ENCODE measurements around the gene RSPO4. TPM values are rescaled to one million over a fixed set of nuclear protein-coding genes. Genes with fewer than 3 reads are reported as not detected.

Gene RSPO4
- total RNA-seq, 2 donors from 2014 or later: 1.8 TPM; not detected in 1

DNA sequence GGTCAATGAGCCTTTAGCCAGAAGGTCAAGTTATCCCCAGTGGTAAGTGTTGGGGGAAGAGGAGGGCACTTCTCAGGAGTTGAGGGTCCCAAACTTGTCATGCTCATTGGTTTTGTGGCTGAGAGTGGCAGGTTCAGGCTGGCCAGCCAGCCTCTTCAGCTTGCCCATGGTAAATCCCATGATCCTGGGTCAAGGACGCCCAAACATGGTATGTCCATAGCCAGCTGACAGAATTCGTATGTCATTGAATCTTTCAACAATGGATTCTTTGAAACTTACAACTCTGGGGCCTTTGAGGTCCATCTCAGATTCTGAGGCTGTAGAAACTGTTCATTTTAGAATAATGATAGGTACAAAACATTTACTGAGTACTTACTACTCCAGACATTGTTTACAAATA lies 36.1 kb upstream of the RSPO4 start:
- DNase-seq (ENCODE audit: low spot score): no peak
- intact Hi-C loops (cut with DNase I): no loop called here
- H3K27ac ChIP-seq: no peak overlapping the region
- TF ChIP-seq POLR2AphosphoS5 (IDR thresholded peaks at IDR 0.05): no peak
- TF ChIP-seq, protein P1, sequence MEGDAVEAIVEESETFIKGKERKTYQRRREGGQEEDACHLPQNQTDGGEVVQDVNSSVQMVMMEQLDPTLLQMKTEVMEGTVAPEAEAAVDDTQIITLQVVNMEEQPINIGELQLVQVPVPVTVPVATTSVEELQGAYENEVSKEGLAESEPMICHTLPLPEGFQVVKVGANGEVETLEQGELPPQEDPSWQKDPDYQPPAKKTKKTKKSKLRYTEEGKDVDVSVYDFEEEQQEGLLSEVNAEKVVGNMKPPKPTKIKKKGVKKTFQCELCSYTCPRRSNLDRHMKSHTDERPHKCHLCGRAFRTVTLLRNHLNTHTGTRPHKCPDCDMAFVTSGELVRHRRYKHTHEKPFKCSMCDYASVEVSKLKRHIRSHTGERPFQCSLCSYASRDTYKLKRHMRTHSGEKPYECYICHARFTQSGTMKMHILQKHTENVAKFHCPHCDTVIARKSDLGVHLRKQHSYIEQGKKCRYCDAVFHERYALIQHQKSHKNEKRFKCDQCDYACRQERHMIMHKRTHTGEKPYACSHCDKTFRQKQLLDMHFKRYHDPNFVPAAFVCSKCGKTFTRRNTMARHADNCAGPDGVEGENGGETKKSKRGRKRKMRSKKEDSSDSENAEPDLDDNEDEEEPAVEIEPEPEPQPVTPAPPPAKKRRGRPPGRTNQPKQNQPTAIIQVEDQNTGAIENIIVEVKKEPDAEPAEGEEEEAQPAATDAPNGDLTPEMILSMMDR (IDR thresholded peaks at IDR 0.05): no peak
- TF ChIP-seq POLR2A (IDR thresholded peaks at IDR 0.05): no peak
- no peaks in the 10 kb centered on the region for H3K4me1 ChIP-seq (replicated peaks)
- no peak overlapping the region for H3K4me3 ChIP-seq
- H3K9me3 ChIP-seq: no peaks in the 10 kb centered on the region
- no peaks in the 10 kb centered on the region for H3K27me3 ChIP-seq (replicated peaks; ENCODE audit: insufficient read depth)
- no peaks in the 10 kb centered on the region for H3K36me3 ChIP-seq
- whole genome bisulfite sequencing: 63% methylated on average over 2 of the region's 2 CpGs

DNA sequence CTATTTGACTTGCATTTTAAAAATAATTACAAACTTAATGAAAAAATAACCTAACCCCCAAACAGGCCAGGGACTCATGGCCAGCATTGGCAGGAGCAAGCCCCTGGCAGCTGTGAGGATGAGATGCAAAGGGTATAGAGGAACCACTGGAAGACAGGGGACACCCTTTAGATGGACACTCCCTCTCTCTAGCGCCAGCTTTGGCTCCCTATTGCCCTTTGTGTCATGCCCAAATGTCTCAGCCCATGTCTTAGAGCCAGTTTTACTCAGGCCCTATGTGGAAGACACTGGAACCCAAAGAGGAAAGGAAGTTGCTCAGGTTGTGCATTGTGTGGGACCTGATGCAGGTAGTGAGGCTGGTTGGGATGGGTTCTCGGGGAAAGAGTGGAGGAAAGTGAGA lies 34.9 kb upstream of the RSPO4 start:
- intact Hi-C loops (cut with DNase I): no loop called here
- TF ChIP-seq POLR2AphosphoS5 (IDR thresholded peaks at IDR 0.05) (no peak), POLR2A (IDR thresholded peaks at IDR 0.05) (no peak)
- TF ChIP-seq, protein P1 (IDR thresholded peaks at IDR 0.05): no peak
- Histone ChIP-seq H3K27me3 (replicated peaks; ENCODE audit: insufficient read depth) (no peaks in the 10 kb centered on the region), H3K36me3 (no peaks in the 10 kb centered on the region), H3K4me3 (no peak overlapping the region), H3K9me3 (no peaks in the 10 kb centered on the region), H3K27ac (no peak overlapping the region), H3K4me1 (replicated peaks) (no peaks in the 10 kb centered on the region)
- WGBS: 89% methylated on average over 2 of the region's 2 CpGs
- DNase-seq (ENCODE audit: low spot score): no peak

DNA sequence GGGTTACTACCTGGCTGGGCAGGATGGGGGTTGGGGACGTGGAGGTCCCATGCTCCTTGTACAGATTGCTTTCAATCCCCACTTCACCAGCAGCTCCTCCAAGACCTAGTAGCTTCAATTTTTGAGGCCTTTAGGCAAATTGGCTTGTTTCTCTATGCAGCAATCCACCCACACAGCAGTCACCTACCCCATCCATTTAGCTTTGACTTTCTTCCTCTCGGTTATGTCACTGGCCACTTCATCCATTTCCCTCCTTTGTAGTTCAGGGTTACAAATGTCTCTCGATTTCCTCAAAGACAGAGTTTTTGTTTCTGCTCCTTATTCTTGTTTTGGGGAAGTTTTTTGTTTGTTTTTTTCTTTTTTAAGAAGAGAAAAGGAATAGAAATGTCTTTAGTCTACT lies 33.4 kb upstream of the RSPO4 start:
- no peaks in the 10 kb centered on the region for H3K27me3 ChIP-seq (replicated peaks; ENCODE audit: insufficient read depth)
- H3K4me3 ChIP-seq: no peak overlapping the region
- WGBS: 55% methylated on average over 3 of the region's 3 CpGs
- H3K9me3 ChIP-seq: no peaks in the 10 kb centered on the region
- intact Hi-C loops (cut with DNase I): no loop called here
- no peak for DNase-seq (ENCODE audit: low spot score)
- H3K4me1 ChIP-seq (replicated peaks): no peaks in the 10 kb centered on the region
- no peak overlapping the region for H3K27ac ChIP-seq
- TF ChIP-seq POLR2A (IDR thresholded peaks at IDR 0.05) (no peak), POLR2AphosphoS5 (IDR thresholded peaks at IDR 0.05) (no peak)
- TF ChIP-seq, protein P1 (IDR thresholded peaks at IDR 0.05): no peak
- no peaks in the 10 kb centered on the region for H3K36me3 ChIP-seq

DNA sequence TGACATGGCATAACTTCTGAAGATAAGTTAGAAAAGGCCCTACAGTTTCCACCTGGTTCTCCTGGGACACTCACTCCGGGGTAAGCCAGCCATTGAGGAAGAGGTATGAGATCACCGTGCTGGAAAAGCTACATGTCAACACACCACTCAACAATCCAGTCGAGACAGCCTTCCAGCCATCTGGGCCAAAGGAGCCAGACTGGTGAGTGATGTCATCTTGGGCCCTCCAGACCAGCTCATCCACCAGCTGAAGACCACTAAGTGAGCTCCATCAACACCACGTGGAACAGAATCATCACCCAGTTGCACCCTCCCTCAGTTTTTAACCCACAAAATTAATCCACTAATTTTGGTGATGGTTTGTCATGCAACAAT lies 32.3 kb upstream of the RSPO4 start:
- no peaks in the 10 kb centered on the region for H3K27me3 ChIP-seq (replicated peaks; ENCODE audit: insufficient read depth)
- no peak for DNase-seq (ENCODE audit: low spot score)
- WGBS: 89% methylated on average over 4 of the region's 4 CpGs
- H3K9me3 ChIP-seq: no peaks in the 10 kb centered on the region
- intact Hi-C loops (cut with DNase I): no loop called here
- no peaks in the 10 kb centered on the region for H3K36me3 ChIP-seq
- TF ChIP-seq POLR2AphosphoS5 (IDR thresholded peaks at IDR 0.05) (no peak), POLR2A (IDR thresholded peaks at IDR 0.05) (no peak)
- TF ChIP-seq, protein P1 (IDR thresholded peaks at IDR 0.05): no peak
- H3K4me3 ChIP-seq: no peak overlapping the region
- H3K27ac ChIP-seq: no peak overlapping the region
- H3K4me1 ChIP-seq (replicated peaks): no peaks in the 10 kb centered on the region

DNA sequence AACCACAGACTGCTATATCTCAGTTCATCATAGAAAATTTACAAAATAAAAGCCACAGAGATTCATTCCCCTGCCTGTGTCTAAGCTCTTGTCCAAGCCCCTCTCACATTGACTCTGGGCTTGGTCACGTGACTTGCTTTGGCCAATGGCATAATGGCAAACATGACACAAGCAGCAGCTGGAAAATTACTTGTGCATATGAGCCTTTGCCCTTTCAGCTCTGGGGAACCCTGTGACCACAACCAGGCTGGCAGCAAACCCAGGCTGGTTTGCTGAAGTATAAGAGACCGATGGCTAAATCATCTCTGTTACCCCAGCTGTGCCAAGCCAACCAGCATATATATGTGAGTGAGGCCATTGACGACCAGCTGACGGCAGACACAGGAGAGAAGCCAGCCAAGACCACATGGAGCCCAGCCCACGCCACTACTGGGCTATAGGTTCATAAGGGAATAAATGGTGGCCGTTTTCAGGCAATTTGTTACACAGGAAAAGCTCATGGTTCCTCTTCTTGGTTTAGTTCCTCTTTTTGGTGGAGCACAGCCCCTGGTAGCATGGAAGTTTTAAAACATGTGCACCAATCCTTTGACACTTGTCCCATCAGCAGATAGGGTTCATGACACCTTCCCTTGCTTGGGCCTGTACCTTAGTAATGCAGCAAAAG lies 31.8 kb upstream of the RSPO4 start:
- TF ChIP-seq POLR2AphosphoS5 (IDR thresholded peaks at IDR 0.05) (no peak), POLR2A (IDR thresholded peaks at IDR 0.05) (no peak)
- TF ChIP-seq, protein P1 (IDR thresholded peaks at IDR 0.05): no peak

More for the DNA sequence above, 31.8 kb upstream of the RSPO4 start:
- H3K27me3 ChIP-seq (replicated peaks; ENCODE audit: insufficient read depth): no peaks in the 10 kb centered on the region
- 86% methylated on average over 6 of the region's 6 CpGs for WGBS
- H3K4me1 ChIP-seq (replicated peaks): no peaks in the 10 kb centered on the region
- DNase-seq (ENCODE audit: low spot score): no peak
- no peak overlapping the region for H3K27ac ChIP-seq
- no peak overlapping the region for H3K4me3 ChIP-seq
- no peaks in the 10 kb centered on the region for H3K36me3 ChIP-seq
- no peaks in the 10 kb centered on the region for H3K9me3 ChIP-seq
- intact Hi-C loops (cut with DNase I): no loop called here
